ENCODE results near the gene GPHN.

Gene GPHN

GRCh38 chr14:67004521-67004920, 496.6 kb downstream of the GPHN start:
- no peak for DNase-seq (ENCODE audit: low read depth, low spot score)
- TF ChIP-seq POLR2AphosphoS5 (IDR thresholded peaks at IDR 0.05; ENCODE audit: borderline replicate concordance, low read depth, low read length) (no peak), FOXP2 (optimal IDR thresholded peaks at IDR 0.05; ENCODE audit: control extremely low read depth, extremely low read length, insufficient read depth) (no peak), EZH2 (IDR thresholded peaks at IDR 0.05) (no peak)
- H3K27ac ChIP-seq = no peak overlapping the region

DNA sequence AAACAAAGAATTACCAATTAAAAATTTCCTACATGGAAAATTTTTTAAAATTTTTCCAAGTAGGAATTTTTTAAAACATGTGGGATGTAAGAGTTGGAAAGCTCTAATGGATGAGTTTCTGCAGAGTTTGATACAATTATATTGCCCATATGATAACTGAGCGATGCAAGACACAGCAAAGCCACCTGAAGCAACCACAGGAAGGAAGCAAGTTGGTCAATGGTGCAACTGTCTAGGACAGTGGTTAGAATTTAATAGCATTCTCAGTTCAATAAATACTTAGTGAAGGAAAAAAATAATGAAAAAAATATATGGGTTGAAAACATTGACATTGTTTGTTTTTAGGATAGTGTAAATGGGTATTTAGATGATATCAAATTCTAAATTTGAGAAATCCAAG, 502.7 kb downstream of the GPHN start:
- no peak for DNase-seq (ENCODE audit: low read depth, low spot score)
- TF ChIP-seq FOXP2 (optimal IDR thresholded peaks at IDR 0.05; ENCODE audit: control extremely low read depth, extremely low read length, insufficient read depth) (no peak), POLR2AphosphoS5 (IDR thresholded peaks at IDR 0.05; ENCODE audit: borderline replicate concordance, low read depth, low read length) (no peak), EZH2 (IDR thresholded peaks at IDR 0.05) (no peak)

More at GRCh38 chr14:67004521-67004920, 496.6 kb downstream of the GPHN start:
- no peaks in the 10 kb centered on the region for H3K9me3 ChIP-seq (ENCODE audit: low read depth, low read length)
- no peaks in the 10 kb centered on the region for H3K36me3 ChIP-seq (ENCODE audit: insufficient read depth, low read length)
- H3K4me3 ChIP-seq = no peak overlapping the region
- H3K9ac ChIP-seq (ENCODE audit: insufficient read length) = no peak overlapping the region

GRCh38 chr14:67016856-67017255, 508.9 kb downstream of the GPHN start:
- H3K27ac ChIP-seq = no peak overlapping the region
- H3K9ac ChIP-seq (ENCODE audit: insufficient read length) = no peak overlapping the region
- no peaks in the 10 kb centered on the region for H3K9me3 ChIP-seq (ENCODE audit: low read depth, low read length)
- TF ChIP-seq POLR2AphosphoS5 (IDR thresholded peaks at IDR 0.05; ENCODE audit: borderline replicate concordance, low read depth, low read length) = no peak
- TF ChIP-seq EZH2 (IDR thresholded peaks at IDR 0.05) = no peak
- TF ChIP-seq FOXP2 (optimal IDR thresholded peaks at IDR 0.05; ENCODE audit: control extremely low read depth, extremely low read length, insufficient read depth) = no peak
- DNase-seq (ENCODE audit: low read depth, low spot score) = no peak
- no peak overlapping the region for H3K4me3 ChIP-seq
- no peaks in the 10 kb centered on the region for H3K36me3 ChIP-seq (ENCODE audit: insufficient read depth, low read length)

More for the DNA sequence above, 502.7 kb downstream of the GPHN start:
- Histone ChIP-seq H3K9me3 (ENCODE audit: low read depth, low read length) (no peaks in the 10 kb centered on the region), H3K4me3 (no peak overlapping the region), H3K27ac (no peak overlapping the region), H3K36me3 (ENCODE audit: insufficient read depth, low read length) (no peaks in the 10 kb centered on the region), H3K9ac (ENCODE audit: insufficient read length) (no peak overlapping the region)

GRCh38 chr14:67018720-67019119, 510.8 kb downstream of the GPHN start:
- Histone ChIP-seq H3K9ac (ENCODE audit: insufficient read length) (no peak overlapping the region), H3K36me3 (ENCODE audit: insufficient read depth, low read length) (no peaks in the 10 kb centered on the region), H3K27ac (no peak overlapping the region), H3K4me3 (no peak overlapping the region), H3K9me3 (ENCODE audit: low read depth, low read length) (no peaks in the 10 kb centered on the region)
- no peak for DNase-seq (ENCODE audit: low read depth, low spot score)
- TF ChIP-seq EZH2 (IDR thresholded peaks at IDR 0.05) = no peak
- no peak for TF ChIP-seq POLR2AphosphoS5 (IDR thresholded peaks at IDR 0.05; ENCODE audit: borderline replicate concordance, low read depth, low read length)

DNA sequence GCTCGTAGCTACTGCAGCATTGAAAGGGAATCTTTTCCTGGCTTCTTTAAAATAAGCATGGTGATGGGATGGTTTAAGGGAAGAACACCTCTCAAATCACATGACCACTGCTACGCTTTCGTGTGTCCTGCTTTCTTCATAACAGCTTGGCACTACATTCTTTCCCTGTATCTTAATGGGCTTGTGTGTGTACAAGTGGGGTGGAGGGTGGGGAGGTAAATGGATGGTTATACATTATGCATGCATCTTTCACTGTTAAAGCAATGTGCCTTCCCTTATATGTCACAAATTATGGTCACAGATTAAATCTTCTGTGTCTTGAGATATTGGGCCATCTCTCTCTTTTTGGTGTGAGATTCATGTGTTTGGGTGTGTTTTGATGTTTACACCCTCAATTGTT, 511.8 kb downstream of the GPHN start:
- H3K4me3 ChIP-seq = no peak overlapping the region
- no peak for DNase-seq (ENCODE audit: low read depth, low spot score)
- TF ChIP-seq EZH2 (IDR thresholded peaks at IDR 0.05) (no peak), POLR2AphosphoS5 (IDR thresholded peaks at IDR 0.05; ENCODE audit: borderline replicate concordance, low read depth, low read length) (no peak), FOXP2 (optimal IDR thresholded peaks at IDR 0.05; ENCODE audit: control extremely low read depth, extremely low read length, insufficient read depth) (no peak)

GRCh38 chr14:67031920-67032774, 524.2 kb downstream of the GPHN start:
- Histone ChIP-seq H3K9me3 (ENCODE audit: low read depth, low read length) (peaks cover 4% of the 10 kb centered on the region; the same call in 1 of the 2 replicates), H3K36me3 (ENCODE audit: insufficient read depth, low read length) (no peaks in the 10 kb centered on the region), H3K4me3 (no peak overlapping the region), H3K9ac (ENCODE audit: insufficient read length) (no peak overlapping the region), H3K27ac (no peak overlapping the region)
- no peak for DNase-seq (ENCODE audit: low read depth, low spot score)
- TF ChIP-seq POLR2AphosphoS5 (IDR thresholded peaks at IDR 0.05; ENCODE audit: borderline replicate concordance, low read depth, low read length) = no peak
- no peak for TF ChIP-seq FOXP2 (optimal IDR thresholded peaks at IDR 0.05; ENCODE audit: control extremely low read depth, extremely low read length, insufficient read depth)
- TF ChIP-seq EZH2 (IDR thresholded peaks at IDR 0.05) = no peak

More for the DNA sequence above, 511.8 kb downstream of the GPHN start:
- Histone ChIP-seq H3K9me3 (ENCODE audit: low read depth, low read length) (no peaks in the 10 kb centered on the region), H3K36me3 (ENCODE audit: insufficient read depth, low read length) (peaks cover 5% of the 10 kb centered on the region; the same call in 1 of the 2 replicates), H3K27ac (no peak overlapping the region), H3K9ac (ENCODE audit: insufficient read length) (no peak overlapping the region)

DNA sequence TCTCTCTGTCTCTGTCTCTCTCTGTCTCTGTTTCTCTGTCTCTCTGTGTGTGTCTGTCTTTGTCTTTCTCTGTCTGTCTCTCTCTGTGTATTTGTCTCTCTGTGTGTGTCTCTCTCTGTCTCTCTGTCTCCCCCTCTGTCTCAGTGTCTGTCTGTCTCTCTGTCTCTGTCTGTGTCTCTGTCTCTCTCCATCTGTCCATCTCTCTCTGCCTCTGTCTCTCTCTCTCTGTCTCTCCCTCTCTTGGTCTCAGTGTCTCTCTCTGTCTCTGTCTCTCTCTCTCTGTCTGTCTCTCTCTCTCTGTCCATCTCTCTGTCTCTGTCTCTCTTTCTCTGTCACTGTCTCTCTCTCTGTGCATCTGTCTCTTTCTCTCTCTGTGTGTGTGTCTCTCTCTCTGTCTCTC, 537.5 kb downstream of the GPHN start:
- no peaks in the 10 kb centered on the region for H3K9me3 ChIP-seq (ENCODE audit: low read depth, low read length)
- TF ChIP-seq FOXP2 (optimal IDR thresholded peaks at IDR 0.05; ENCODE audit: control extremely low read depth, extremely low read length, insufficient read depth) (no peak), EZH2 (IDR thresholded peaks at IDR 0.05) (no peak), POLR2AphosphoS5 (IDR thresholded peaks at IDR 0.05; ENCODE audit: borderline replicate concordance, low read depth, low read length) (no peak)
- no peak overlapping the region for H3K27ac ChIP-seq
- H3K9ac ChIP-seq (ENCODE audit: insufficient read length) = no peak overlapping the region
- DNase-seq (ENCODE audit: low read depth, low spot score) = no peak
- no peak overlapping the region for H3K4me3 ChIP-seq
- no peaks in the 10 kb centered on the region for H3K36me3 ChIP-seq (ENCODE audit: insufficient read depth, low read length)

- no peak for TF ChIP-seq FOXP2 (optimal IDR thresholded peaks at IDR 0.05; ENCODE audit: control extremely low read depth, extremely low read length, insufficient read depth)
- no peak for TF ChIP-seq POLR2AphosphoS5 (IDR thresholded peaks at IDR 0.05; ENCODE audit: borderline replicate concordance, low read depth, low read length)
- no peak for TF ChIP-seq EZH2 (IDR thresholded peaks at IDR 0.05)
- no peak overlapping the region for H3K4me3 ChIP-seq
- DNase-seq (ENCODE audit: low read depth, low spot score) = no peak
- H3K9me3 ChIP-seq (ENCODE audit: low read depth, low read length) = no peaks in the 10 kb centered on the region
- H3K36me3 ChIP-seq (ENCODE audit: insufficient read depth, low read length) = no peaks in the 10 kb centered on the region
- no peak overlapping the region for H3K9ac ChIP-seq (ENCODE audit: insufficient read length)
- H3K27ac ChIP-seq = no peak overlapping the region
Observed at GRCh38 chr14:67050896-67051295, 542.9 kb downstream of the GPHN start.
